ENCODE data around the gene CAMTA1. TPM values are rescaled to one million over a fixed set of nuclear protein-coding genes. Genes with fewer than 3 reads are reported as not detected.

Gene CAMTA1
- total RNA-seq, 2 experiments from 2014 or later = 43.3 to 46.0 TPM

GRCh38 chr1:6960291-6960811 lies 175.1 kb downstream of the CAMTA1 start:
- no peak for DNase-seq
- ATAC-seq = no peak
- H3K4me1 Mint-ChIP-seq (ENCODE audit: low read depth) = peaks cover 17% of the 10 kb centered on the region
- POLR2A ChIA-PET = no interaction called here
- peaks cover 17% of the 10 kb centered on the region for H3K27me3 Mint-ChIP-seq (ENCODE audit: low read depth)
- CTCF ChIA-PET = no interaction called here
- no peaks in the 10 kb centered on the region for H3K9me3 Mint-ChIP-seq (ENCODE audit: insufficient read depth)
- H3K36me3 Mint-ChIP-seq (ENCODE audit: low read depth) = no peaks in the 10 kb centered on the region
- H3K27ac Mint-ChIP-seq = no peak overlapping the region
- H3K4me3 Mint-ChIP-seq = no peak overlapping the region

GRCh38 chr1:6960860-6961259 lies 175.6 kb downstream of the CAMTA1 start:
- H3K27ac Mint-ChIP-seq = no peak overlapping the region
- ATAC-seq (no peak), DNase-seq (no peak)
- peaks cover 17% of the 10 kb centered on the region for H3K27me3 Mint-ChIP-seq (ENCODE audit: low read depth)
- POLR2A ChIA-PET = no interaction called here
- H3K9me3 Mint-ChIP-seq (ENCODE audit: insufficient read depth) = no peaks in the 10 kb centered on the region
- peaks cover 17% of the 10 kb centered on the region for H3K4me1 Mint-ChIP-seq (ENCODE audit: low read depth)
- H3K36me3 Mint-ChIP-seq (ENCODE audit: low read depth) = no peaks in the 10 kb centered on the region
- no peak overlapping the region for H3K4me3 Mint-ChIP-seq
- CTCF ChIA-PET = no interaction called here

GRCh38 chr1:6961289-6961688 lies 176.0 kb downstream of the CAMTA1 start:
- H3K27ac Mint-ChIP-seq = no peak overlapping the region
- ChIA-PET CTCF (no interaction called here), POLR2A (no interaction called here)
- ATAC-seq = no peak
- no peaks in the 10 kb centered on the region for H3K9me3 Mint-ChIP-seq (ENCODE audit: insufficient read depth)
- no peak overlapping the region for H3K4me3 Mint-ChIP-seq
- no peak for DNase-seq
- H3K36me3 Mint-ChIP-seq (ENCODE audit: low read depth) = no peaks in the 10 kb centered on the region
- peaks cover 17% of the 10 kb centered on the region for H3K27me3 Mint-ChIP-seq (ENCODE audit: low read depth)
- H3K4me1 Mint-ChIP-seq (ENCODE audit: low read depth) = peaks cover 17% of the 10 kb centered on the region

- no peak for DNase-seq
- CTCF ChIA-PET = no interaction called here
- no peak overlapping the region for H3K4me3 Mint-ChIP-seq
- no peaks in the 10 kb centered on the region for H3K9me3 Mint-ChIP-seq (ENCODE audit: insufficient read depth)
- H3K4me1 Mint-ChIP-seq (ENCODE audit: low read depth) = peaks cover 18% of the 10 kb centered on the region
- ATAC-seq = no peak
- H3K27me3 Mint-ChIP-seq (ENCODE audit: low read depth) = peaks cover 17% of the 10 kb centered on the region
- POLR2A ChIA-PET = no interaction called here
- no peak overlapping the region for H3K27ac Mint-ChIP-seq
- no peaks in the 10 kb centered on the region for H3K36me3 Mint-ChIP-seq (ENCODE audit: low read depth)
Measured at GRCh38 chr1:6961905-6962477, 176.7 kb downstream of the CAMTA1 start.

DNA sequence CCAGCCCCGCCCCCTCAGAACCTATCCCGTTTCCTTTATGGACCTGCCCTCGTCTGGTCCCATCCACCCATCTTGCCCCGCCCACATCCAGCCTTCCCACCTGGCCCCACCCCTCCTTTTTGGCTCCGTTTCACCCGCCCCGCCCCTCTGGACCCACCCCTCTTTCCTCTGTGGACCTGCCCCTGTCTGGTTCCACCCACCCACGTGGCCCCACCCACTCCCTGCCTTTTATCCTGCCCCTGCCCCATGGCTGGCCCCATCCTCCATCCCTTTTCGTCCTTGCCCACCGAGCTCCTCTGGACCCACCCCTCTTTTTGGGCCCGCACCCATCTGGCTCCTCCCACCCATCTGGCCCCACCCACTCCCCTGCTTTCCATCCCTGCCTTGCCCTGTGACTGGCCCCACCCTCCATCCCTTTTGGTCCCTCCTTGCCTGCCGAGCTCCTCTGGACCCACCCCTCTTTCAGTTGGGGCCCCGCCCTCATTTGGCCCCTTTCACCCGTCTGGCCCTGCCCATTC lies 177.3 kb downstream of the CAMTA1 start:
- Mint-ChIP-seq H3K4me3 (peak overlapping the region; percentile 42), H3K27me3 (ENCODE audit: low read depth) (peaks cover 19% of the 10 kb centered on the region), H3K36me3 (ENCODE audit: low read depth) (no peaks in the 10 kb centered on the region), H3K27ac (no peak overlapping the region), H3K9me3 (ENCODE audit: insufficient read depth) (no peaks in the 10 kb centered on the region), H3K4me1 (ENCODE audit: low read depth) (peaks cover 22% of the 10 kb centered on the region)
- CTCF ChIA-PET = interaction anchor here (1.0 kb wide), 1 partner anchor 177 kb away, joined by 3 read pairs; the partner anchor contains the start of gene CAMTA1
- ATAC-seq = peak; percentile 58
- peak; percentile 63 for DNase-seq
- POLR2A ChIA-PET = no interaction called here

DNA sequence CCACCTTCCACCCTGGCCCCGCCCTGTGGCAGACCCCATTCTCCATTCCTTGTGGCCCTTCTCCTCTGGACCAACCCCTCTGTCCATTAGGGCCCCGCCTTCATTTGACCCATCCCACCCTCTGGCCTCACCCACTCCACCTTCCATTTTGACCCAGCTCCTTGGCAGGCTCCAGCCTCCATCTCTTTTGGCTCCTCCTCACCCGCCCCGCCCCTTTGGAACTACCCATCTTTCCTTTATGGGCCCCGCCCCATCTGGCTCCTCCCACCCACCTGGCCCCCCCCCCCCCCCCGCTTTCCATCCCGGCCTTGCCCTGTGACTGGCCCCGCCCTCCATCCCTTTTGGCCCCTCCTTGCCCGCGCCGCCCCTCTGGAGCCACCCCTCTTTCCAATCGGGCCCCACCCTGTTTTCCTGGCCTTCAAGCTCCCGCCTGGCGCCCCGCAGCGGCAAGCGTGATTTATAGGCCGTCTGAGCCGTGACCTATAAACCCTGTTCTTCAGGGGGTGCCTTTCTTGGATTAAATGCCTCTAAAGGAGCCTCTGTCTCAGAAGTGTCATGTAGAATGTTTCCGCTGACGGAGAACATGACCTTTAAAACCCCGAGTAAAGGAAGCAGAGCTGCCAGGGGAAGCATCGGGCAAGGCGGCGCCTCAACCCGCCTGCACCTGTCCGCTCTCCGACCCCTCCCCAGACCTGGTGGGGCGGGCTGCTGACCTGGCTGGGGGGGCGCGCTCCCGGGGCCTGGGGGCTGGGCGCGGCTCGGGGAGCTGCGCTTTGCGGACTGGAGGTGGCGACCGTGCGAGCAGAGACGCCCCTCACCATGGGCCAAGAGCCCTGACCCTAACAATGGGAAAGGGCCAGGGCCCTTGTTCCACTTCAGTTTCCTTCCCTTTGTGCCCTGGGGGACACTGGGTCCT lies 178.0 kb downstream of the CAMTA1 start:
- Mint-ChIP-seq H3K27ac (peak overlapping the region; percentile 66), H3K9me3 (ENCODE audit: insufficient read depth) (no peaks in the 10 kb centered on the region), H3K36me3 (ENCODE audit: low read depth) (no peaks in the 10 kb centered on the region), H3K27me3 (ENCODE audit: low read depth) (peaks cover 23% of the 10 kb centered on the region), H3K4me3 (peak overlapping the region; percentile 48), H3K4me1 (ENCODE audit: low read depth) (peaks cover 29% of the 10 kb centered on the region)
- CTCF ChIA-PET = interaction anchor here (1.0 kb wide), 1 partner anchor 178 kb away, joined by 3 read pairs; the partner anchor contains the start of gene CAMTA1
- ATAC-seq = peak; percentile 49
- peak; percentile 65 for DNase-seq
- POLR2A ChIA-PET = no interaction called here

- Mint-ChIP-seq H3K4me3 (no peak overlapping the region), H3K9me3 (ENCODE audit: insufficient read depth) (no peaks in the 10 kb centered on the region), H3K4me1 (ENCODE audit: low read depth) (peaks cover 35% of the 10 kb centered on the region), H3K36me3 (ENCODE audit: low read depth) (no peaks in the 10 kb centered on the region), H3K27ac (no peak overlapping the region), H3K27me3 (ENCODE audit: low read depth) (peaks cover 29% of the 10 kb centered on the region)
- DNase-seq (no peak), ATAC-seq (no peak)
- ChIA-PET POLR2A (no interaction called here), CTCF (no interaction called here)
Measured at GRCh38 chr1:6963912-6964307, 178.7 kb downstream of the CAMTA1 start.

- Mint-ChIP-seq H3K27ac (peak overlapping the region; percentile 5), H3K4me1 (ENCODE audit: low read depth) (peaks cover 44% of the 10 kb centered on the region), H3K9me3 (ENCODE audit: insufficient read depth) (no peaks in the 10 kb centered on the region), H3K27me3 (ENCODE audit: low read depth) (peaks cover 34% of the 10 kb centered on the region), H3K36me3 (ENCODE audit: low read depth) (no peaks in the 10 kb centered on the region), H3K4me3 (no peak overlapping the region)
- DNase-seq = no peak
- POLR2A ChIA-PET = no interaction called here
- CTCF ChIA-PET = no interaction called here
- ATAC-seq = no peak
Measured at GRCh38 chr1:6965083-6965934, 180.1 kb downstream of the CAMTA1 start.

DNA sequence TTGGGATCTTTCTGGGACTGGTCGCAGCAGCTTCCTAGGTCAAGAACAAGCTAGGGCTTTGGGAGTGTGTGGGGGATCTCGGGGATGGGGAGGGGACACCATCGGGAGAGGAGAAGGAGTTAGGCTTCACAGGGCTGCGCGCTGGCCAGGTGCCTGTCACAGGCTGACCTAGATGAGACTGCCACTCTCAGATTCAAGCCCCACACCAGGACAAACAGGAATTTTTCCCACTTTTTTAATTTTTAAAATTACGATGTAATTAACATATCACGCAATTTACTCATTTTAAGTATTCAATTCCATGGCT lies 180.6 kb downstream of the CAMTA1 start:
- H3K27me3 Mint-ChIP-seq (ENCODE audit: low read depth) = peaks cover 29% of the 10 kb centered on the region
- H3K9me3 Mint-ChIP-seq (ENCODE audit: insufficient read depth) = no peaks in the 10 kb centered on the region
- H3K27ac Mint-ChIP-seq = no peak overlapping the region
- no peaks in the 10 kb centered on the region for H3K36me3 Mint-ChIP-seq (ENCODE audit: low read depth)
- H3K4me1 Mint-ChIP-seq (ENCODE audit: low read depth) = peaks cover 44% of the 10 kb centered on the region
- H3K4me3 Mint-ChIP-seq = no peak overlapping the region
- POLR2A ChIA-PET = no interaction called here
- CTCF ChIA-PET = no interaction called here
- ATAC-seq = no peak
- no peak for DNase-seq

GRCh38 chr1:6966326-6966725 lies 181.1 kb downstream of the CAMTA1 start:
- ATAC-seq = no peak
- Mint-ChIP-seq H3K4me3 (no peak overlapping the region), H3K36me3 (ENCODE audit: low read depth) (no peaks in the 10 kb centered on the region), H3K4me1 (ENCODE audit: low read depth) (peaks cover 44% of the 10 kb centered on the region), H3K9me3 (ENCODE audit: insufficient read depth) (no peaks in the 10 kb centered on the region), H3K27ac (no peak overlapping the region), H3K27me3 (ENCODE audit: low read depth) (peaks cover 29% of the 10 kb centered on the region)
- CTCF ChIA-PET = no interaction called here
- POLR2A ChIA-PET = interaction anchor here (0.7 kb wide), 1 partner anchor 36 kb away, joined by 3 read pairs; no protein-coding TSS in a partner anchor
- no peak for DNase-seq

GRCh38 chr1:6967431-6968111 lies 182.3 kb downstream of the CAMTA1 start:
- ATAC-seq = no peak
- Mint-ChIP-seq H3K36me3 (ENCODE audit: low read depth) (no peaks in the 10 kb centered on the region), H3K27me3 (ENCODE audit: low read depth) (peaks cover 29% of the 10 kb centered on the region), H3K27ac (peak overlapping the region; percentile 8), H3K4me3 (no peak overlapping the region), H3K4me1 (ENCODE audit: low read depth) (peaks cover 38% of the 10 kb centered on the region), H3K9me3 (ENCODE audit: insufficient read depth) (no peaks in the 10 kb centered on the region)
- ChIA-PET CTCF (no interaction called here), POLR2A (interaction anchor here (0.7 kb wide), 1 partner anchor 9 kb away, joined by 3 read pairs; no protein-coding TSS in a partner anchor)
- DNase-seq = no peak
